ENCODE results near the gene MGMT.

MGMT gene

DNA sequence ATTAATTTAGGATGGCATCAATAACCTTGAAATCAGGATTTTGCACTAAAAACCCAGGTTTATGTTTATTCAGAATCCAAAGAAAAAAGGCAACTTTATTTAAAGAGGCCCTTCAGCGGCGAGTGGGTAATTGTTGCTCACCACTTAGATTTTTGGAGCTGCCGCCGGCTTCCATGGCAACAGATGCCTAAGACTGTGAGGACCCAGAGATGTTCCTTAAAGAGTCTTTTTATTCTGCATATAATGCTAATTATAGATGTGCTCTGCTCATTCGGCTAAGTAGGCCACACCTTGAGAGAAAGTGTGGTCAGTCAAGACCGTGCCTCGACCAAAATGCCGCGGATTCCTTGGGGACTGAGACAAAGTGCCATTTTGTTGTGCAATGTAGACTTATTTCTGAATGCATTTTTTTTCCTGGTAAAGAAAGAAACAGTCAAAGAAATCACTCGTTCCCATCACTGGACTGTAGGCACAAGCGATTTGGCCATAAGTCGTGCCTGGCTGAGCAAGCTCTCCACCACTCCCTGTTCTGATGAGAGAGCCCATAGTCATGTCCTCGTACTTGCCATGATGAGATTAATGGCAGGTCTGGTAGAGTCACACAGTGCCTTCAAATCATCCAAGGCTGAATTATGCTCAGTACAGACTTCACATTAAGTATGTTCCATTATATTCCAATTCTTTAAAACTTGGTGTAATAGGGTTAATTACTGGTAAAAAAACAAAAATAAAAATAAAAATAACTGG, 21.4 kb upstream of the MGMT start:
- TF ChIP-seq ZFX (IDR thresholded peaks at IDR 0.05; ENCODE audit: borderline replicate concordance) = no peak
- TF ChIP-seq, protein P1, sequence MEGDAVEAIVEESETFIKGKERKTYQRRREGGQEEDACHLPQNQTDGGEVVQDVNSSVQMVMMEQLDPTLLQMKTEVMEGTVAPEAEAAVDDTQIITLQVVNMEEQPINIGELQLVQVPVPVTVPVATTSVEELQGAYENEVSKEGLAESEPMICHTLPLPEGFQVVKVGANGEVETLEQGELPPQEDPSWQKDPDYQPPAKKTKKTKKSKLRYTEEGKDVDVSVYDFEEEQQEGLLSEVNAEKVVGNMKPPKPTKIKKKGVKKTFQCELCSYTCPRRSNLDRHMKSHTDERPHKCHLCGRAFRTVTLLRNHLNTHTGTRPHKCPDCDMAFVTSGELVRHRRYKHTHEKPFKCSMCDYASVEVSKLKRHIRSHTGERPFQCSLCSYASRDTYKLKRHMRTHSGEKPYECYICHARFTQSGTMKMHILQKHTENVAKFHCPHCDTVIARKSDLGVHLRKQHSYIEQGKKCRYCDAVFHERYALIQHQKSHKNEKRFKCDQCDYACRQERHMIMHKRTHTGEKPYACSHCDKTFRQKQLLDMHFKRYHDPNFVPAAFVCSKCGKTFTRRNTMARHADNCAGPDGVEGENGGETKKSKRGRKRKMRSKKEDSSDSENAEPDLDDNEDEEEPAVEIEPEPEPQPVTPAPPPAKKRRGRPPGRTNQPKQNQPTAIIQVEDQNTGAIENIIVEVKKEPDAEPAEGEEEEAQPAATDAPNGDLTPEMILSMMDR (IDR thresholded peaks at IDR 0.05) = no peak
- H3K27ac ChIP-seq = no peak overlapping the region

DNA sequence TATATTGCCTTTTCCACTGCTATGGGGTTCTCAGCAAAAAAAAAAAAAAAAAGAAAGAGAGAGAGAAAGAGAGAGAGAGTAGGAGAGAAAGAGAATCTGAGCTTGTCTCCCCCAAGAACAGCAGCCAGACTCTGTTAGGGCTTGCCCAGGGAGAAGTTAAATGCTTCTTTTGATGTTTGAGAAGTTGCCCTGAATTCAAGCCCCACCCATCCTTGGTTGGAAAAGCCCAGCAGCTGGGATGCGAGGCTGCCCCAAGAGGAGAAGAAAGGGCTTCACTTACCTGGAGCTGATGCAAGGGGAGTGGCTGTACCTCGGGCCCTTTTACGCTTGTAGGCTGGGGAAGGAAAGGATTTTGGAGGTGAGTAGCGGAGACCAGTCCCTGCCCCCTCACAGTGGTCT, 20.9 kb upstream of the MGMT start:
- H3K27ac ChIP-seq = no peak overlapping the region
- TF ChIP-seq, protein P1 (IDR thresholded peaks at IDR 0.05) = no peak
- TF ChIP-seq ZFX (IDR thresholded peaks at IDR 0.05; ENCODE audit: borderline replicate concordance) = no peak

DNA sequence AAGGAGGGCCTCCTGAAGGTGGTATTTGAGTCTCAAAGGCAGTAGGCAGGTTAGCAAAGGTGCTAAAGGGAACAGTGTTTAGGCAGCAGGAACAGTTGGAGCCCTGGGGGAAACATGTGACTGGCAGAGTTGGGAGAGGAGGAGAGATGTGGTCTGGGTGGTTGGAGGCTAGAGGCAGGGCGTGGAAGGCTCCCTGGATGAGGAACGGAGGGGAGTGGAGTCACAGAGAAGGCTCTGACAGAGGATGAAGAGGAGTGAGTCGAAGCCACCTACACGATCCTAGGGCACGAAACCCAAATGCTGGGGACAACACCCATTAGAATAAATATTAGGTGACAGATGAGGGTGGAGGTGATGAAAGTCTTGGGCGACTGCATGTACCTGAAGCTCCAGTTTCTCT, 19.6 kb upstream of the MGMT start:
- no peak overlapping the region for H3K27ac ChIP-seq
- TF ChIP-seq ZFX (IDR thresholded peaks at IDR 0.05; ENCODE audit: borderline replicate concordance) = no peak
- TF ChIP-seq, protein P1 (IDR thresholded peaks at IDR 0.05) = no peak

DNA sequence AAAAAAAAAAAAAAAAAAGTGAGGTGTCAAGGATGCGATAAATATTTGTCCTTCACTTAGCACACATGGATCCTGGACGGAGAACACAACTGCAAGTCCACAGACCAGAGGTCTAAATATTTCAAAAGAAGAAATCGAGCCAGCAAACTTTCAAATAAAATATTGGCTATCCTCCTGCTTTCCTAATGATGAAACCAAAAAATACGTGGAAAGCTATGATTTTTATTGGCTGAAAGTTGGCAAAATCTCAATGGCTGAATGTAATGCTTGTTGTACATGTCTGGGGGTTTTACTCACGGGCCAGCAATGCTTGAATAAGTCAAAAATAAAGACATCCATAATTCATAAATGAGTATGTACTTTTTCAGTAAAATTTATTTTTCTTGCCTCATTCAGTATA, 19.0 kb upstream of the MGMT start:
- no peak for TF ChIP-seq ZFX (IDR thresholded peaks at IDR 0.05; ENCODE audit: borderline replicate concordance)
- TF ChIP-seq, protein P1 (IDR thresholded peaks at IDR 0.05) = no peak
- no peak overlapping the region for H3K27ac ChIP-seq

DNA sequence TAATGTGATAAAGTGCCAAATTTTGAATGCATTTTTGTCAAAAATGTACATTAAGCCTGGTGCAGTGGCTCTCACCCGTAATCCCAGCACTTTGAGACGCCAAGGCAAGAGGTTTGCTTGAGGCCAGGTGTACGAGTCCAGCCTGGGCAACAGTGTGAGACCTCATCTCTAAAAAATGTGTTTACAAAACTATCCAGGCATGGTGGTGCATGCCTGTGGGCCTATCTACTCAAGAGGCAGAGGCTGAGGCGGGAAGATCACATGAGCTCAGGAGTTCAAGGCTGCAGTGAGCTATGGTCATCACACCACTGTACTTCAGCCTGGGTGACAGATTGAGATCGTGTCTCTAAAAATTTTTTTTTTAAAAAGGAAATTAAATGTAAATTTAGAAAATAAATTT, 18.5 kb upstream of the MGMT start:
- TF ChIP-seq, protein P1 (IDR thresholded peaks at IDR 0.05) = no peak
- no peak for TF ChIP-seq ZFX (IDR thresholded peaks at IDR 0.05; ENCODE audit: borderline replicate concordance)
- no peak overlapping the region for H3K27ac ChIP-seq

DNA sequence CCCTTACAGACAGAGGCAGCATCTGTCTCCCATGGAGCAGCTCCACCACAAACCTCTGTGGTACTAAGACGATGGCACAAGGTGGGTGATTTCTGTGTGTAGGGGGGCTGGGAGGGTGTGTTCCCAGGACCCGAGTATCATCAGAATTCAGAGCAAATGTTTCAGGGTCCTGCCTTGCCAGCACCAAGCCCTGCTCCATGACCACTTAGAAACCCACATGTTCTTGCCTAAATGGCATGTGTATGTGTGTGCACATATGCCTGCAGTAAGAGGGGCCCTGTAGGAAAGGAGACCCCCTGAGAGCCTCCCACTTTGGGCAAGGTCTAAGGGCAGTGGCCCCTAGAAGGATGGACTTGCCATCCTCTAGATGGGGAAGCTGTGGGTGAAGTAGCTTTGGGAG, 17.1 kb upstream of the MGMT start:
- no peak overlapping the region for H3K27ac ChIP-seq
- TF ChIP-seq ZFX (IDR thresholded peaks at IDR 0.05; ENCODE audit: borderline replicate concordance) = no peak
- TF ChIP-seq, protein P1 (IDR thresholded peaks at IDR 0.05) = no peak

DNA sequence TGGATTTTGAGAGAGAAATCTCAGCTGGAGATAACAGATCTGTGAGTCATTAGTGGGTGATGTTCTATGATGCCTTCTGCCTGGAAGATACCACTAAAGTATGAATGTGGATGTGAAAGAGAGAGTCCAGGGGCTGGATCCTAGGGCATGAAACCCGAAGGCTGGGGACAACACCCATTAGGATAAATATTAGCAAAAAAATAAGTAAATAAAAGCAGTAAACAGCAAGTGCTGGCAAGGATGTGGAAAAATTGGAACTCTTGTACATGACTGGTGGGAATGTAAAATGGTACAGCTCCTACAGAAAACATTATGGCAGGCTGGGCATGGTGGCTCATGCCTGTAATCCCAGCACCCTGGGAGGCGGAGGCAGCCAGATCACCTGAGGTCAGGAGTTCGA, 16.6 kb upstream of the MGMT start:
- TF ChIP-seq, protein P1 (IDR thresholded peaks at IDR 0.05) = no peak
- no peak for TF ChIP-seq ZFX (IDR thresholded peaks at IDR 0.05; ENCODE audit: borderline replicate concordance)
- no peak overlapping the region for H3K27ac ChIP-seq

All from 22Rv1 (cell line).